Fibroblast of skin of left quadriceps (primary cell): Measurements from ENCODE around the gene CIDEA.
A peak's percentile ranks its signal among the peaks of the same experiment; 100 is the strongest.

ENCODE experiments used
- DNase-seq, 2 experiments: peaks; one replicate each; pipeline ENCODE4 v3.0.0-alpha.2; 2013; ENCODE audit warnings: low read depth in 2 of 2

The CIDEA gene

GRCh38 chr18:12301263-12302005, 47.3 kb downstream of the CIDEA start:
- DNase-seq = no peak

- DNase-seq = no peak
Observed at GRCh38 chr18:12302391-12303147, 48.4 kb downstream of the CIDEA start.

- DNase-seq = no peak
Observed at GRCh38 chr18:12304351-12305210, 50.4 kb downstream of the CIDEA start.

- no peak for DNase-seq
Observed at GRCh38 chr18:12305211-12305610, 51.0 kb downstream of the CIDEA start.

- no peak for DNase-seq
Observed at GRCh38 chr18:12305930-12306629, 51.9 kb downstream of the CIDEA start.

GRCh38 chr18:12306752-12307700, 52.9 kb downstream of the CIDEA start:
- DNase-seq = peak in 1 of 2 experiments; percentile 37

GRCh38 chr18:12307701-12308385, 53.7 kb downstream of the CIDEA start, which contains the start of gene TUBB6:
Gene TUBB6, plus strand, starts transcription at chr18:12308241. Its CDS starts 52 bp downstream, at chr18:12308293.
- DNase-seq = peak; percentile 62 to 75

- peak; percentile 54 for DNase-seq
Observed at GRCh38 chr18:12308386-12309100, 54.4 kb downstream of the CIDEA start.

GRCh38 chr18:12309683-12310198, 55.6 kb downstream of the CIDEA start:
- DNase-seq = no peak

GRCh38 chr18:12310762-12311161, 56.6 kb downstream of the CIDEA start:
- no peak for DNase-seq

GRCh38 chr18:12312976-12313375, 58.8 kb downstream of the CIDEA start:
- DNase-seq = no peak

GRCh38 chr18:12313530-12314245, 59.5 kb downstream of the CIDEA start:
- no peak for DNase-seq

- DNase-seq = no peak
Observed at GRCh38 chr18:12314591-12315305, 60.6 kb downstream of the CIDEA start.

GRCh38 chr18:12315490-12315889, 61.3 kb downstream of the CIDEA start:
- DNase-seq = no peak

- no peak for DNase-seq
Observed at GRCh38 chr18:12315911-12316310, 61.8 kb downstream of the CIDEA start.

GRCh38 chr18:12317664-12318333, 63.6 kb downstream of the CIDEA start:
- peak; percentile 38 for DNase-seq

- DNase-seq = no peak
Observed at GRCh38 chr18:12318334-12318697, 64.2 kb downstream of the CIDEA start.
